ENCODE measurements around the gene NMT2. TPM values are rescaled to one million over a fixed set of nuclear protein-coding genes. Genes with fewer than 3 reads are reported as not detected.

The NMT2 gene
- polyA plus RNA-seq, 1 donor from 2014 or later: 24.6 TPM

- Histone ChIP-seq H3K9me3 (ENCODE audit: low read length) (no peaks in the 10 kb centered on the region), H3K9ac (ENCODE audit: low read length) (no peak overlapping the region), H3F3A (ENCODE audit: insufficient read depth, low read length, poor library complexity, severe bottlenecking) (no peaks in the 10 kb centered on the region), H3K27me3 (ENCODE audit: insufficient read depth, low read depth, low read length) (no peaks in the 10 kb centered on the region), H3K9me2 (ENCODE audit: insufficient read depth, low read length) (no peaks in the 10 kb centered on the region), H3K36me3 (ENCODE audit: insufficient read depth, low read length) (no peaks in the 10 kb centered on the region), H2AFZ (ENCODE audit: low read depth, low read length) (no peak overlapping the region), H3K27ac (ENCODE audit: low read length) (no peak overlapping the region), H3K79me2 (replicated peaks; ENCODE audit: insufficient read depth, low read length) (no peaks in the 10 kb centered on the region), H3K4me2 (ENCODE audit: low read length) (no peak overlapping the region), H3K4me3 (ENCODE audit: low read length) (no peak overlapping the region), H4K20me1 (ENCODE audit: insufficient read depth) (no peaks in the 10 kb centered on the region)
- TF ChIP-seq SMC3 (conservative IDR thresholded peaks at IDR 0.05; ENCODE audit: poor library complexity): no peak
- TF ChIP-seq MXI1 (conservative IDR thresholded peaks at IDR 0.05; ENCODE audit: poor library complexity, severe bottlenecking): no peak
- TF ChIP-seq POLR2AphosphoS5 (IDR thresholded peaks at IDR 0.05): no peak
- TF ChIP-seq EP300 (conservative IDR thresholded peaks at IDR 0.05; ENCODE audit: poor library complexity, severe bottlenecking): no peak
- no peak for TF ChIP-seq RAD21 (conservative IDR thresholded peaks at IDR 0.05)
- no peak for TF ChIP-seq TAF1 (IDR thresholded peaks at IDR 0.05; ENCODE audit: low read depth)
- TF ChIP-seq REST (IDR thresholded peaks at IDR 0.05; ENCODE audit: borderline replicate concordance): no peak
- TF ChIP-seq EZH2 (IDR thresholded peaks at IDR 0.05; ENCODE audit: borderline replicate concordance, insufficient read depth, low read length, poor library complexity, severe bottlenecking): no peak
- TF ChIP-seq, protein P1, sequence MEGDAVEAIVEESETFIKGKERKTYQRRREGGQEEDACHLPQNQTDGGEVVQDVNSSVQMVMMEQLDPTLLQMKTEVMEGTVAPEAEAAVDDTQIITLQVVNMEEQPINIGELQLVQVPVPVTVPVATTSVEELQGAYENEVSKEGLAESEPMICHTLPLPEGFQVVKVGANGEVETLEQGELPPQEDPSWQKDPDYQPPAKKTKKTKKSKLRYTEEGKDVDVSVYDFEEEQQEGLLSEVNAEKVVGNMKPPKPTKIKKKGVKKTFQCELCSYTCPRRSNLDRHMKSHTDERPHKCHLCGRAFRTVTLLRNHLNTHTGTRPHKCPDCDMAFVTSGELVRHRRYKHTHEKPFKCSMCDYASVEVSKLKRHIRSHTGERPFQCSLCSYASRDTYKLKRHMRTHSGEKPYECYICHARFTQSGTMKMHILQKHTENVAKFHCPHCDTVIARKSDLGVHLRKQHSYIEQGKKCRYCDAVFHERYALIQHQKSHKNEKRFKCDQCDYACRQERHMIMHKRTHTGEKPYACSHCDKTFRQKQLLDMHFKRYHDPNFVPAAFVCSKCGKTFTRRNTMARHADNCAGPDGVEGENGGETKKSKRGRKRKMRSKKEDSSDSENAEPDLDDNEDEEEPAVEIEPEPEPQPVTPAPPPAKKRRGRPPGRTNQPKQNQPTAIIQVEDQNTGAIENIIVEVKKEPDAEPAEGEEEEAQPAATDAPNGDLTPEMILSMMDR (IDR thresholded peaks at IDR 0.05; ENCODE audit: poor library complexity, severe bottlenecking): no peak
These were observed 3.9 kb upstream of the NMT2 start for GRCh38 chr10:15172306-15172840.

- Histone ChIP-seq H3K27ac (ENCODE audit: low read length) (no peak overlapping the region), H3K9me2 (ENCODE audit: insufficient read depth, low read length) (no peaks in the 10 kb centered on the region), H3K9ac (ENCODE audit: low read length) (no peak overlapping the region), H3K9me3 (ENCODE audit: low read length) (no peaks in the 10 kb centered on the region), H4K20me1 (ENCODE audit: insufficient read depth) (no peaks in the 10 kb centered on the region), H3K4me3 (ENCODE audit: low read length) (no peak overlapping the region), H2AFZ (ENCODE audit: low read depth, low read length) (no peak overlapping the region), H3F3A (ENCODE audit: insufficient read depth, low read length, poor library complexity, severe bottlenecking) (no peaks in the 10 kb centered on the region), H3K79me2 (replicated peaks; ENCODE audit: insufficient read depth, low read length) (peaks cover 8% of the 10 kb centered on the region), H3K4me2 (ENCODE audit: low read length) (no peak overlapping the region), H3K27me3 (ENCODE audit: insufficient read depth, low read depth, low read length) (no peaks in the 10 kb centered on the region), H3K36me3 (ENCODE audit: insufficient read depth, low read length) (no peaks in the 10 kb centered on the region)
- TF ChIP-seq SMC3 (conservative IDR thresholded peaks at IDR 0.05; ENCODE audit: poor library complexity): no peak
- TF ChIP-seq TAF1 (IDR thresholded peaks at IDR 0.05; ENCODE audit: low read depth): no peak
- TF ChIP-seq RAD21 (conservative IDR thresholded peaks at IDR 0.05): no peak
- TF ChIP-seq REST (IDR thresholded peaks at IDR 0.05; ENCODE audit: borderline replicate concordance): no peak
- TF ChIP-seq, protein P1 (IDR thresholded peaks at IDR 0.05; ENCODE audit: poor library complexity, severe bottlenecking): no peak
- no peak for TF ChIP-seq EZH2 (IDR thresholded peaks at IDR 0.05; ENCODE audit: borderline replicate concordance, insufficient read depth, low read length, poor library complexity, severe bottlenecking)
- TF ChIP-seq POLR2AphosphoS5 (IDR thresholded peaks at IDR 0.05): no peak
- no peak for TF ChIP-seq MXI1 (conservative IDR thresholded peaks at IDR 0.05; ENCODE audit: poor library complexity, severe bottlenecking)
- TF ChIP-seq EP300 (conservative IDR thresholded peaks at IDR 0.05; ENCODE audit: poor library complexity, severe bottlenecking): no peak
These were observed 1.3 kb upstream of the NMT2 start for GRCh38 chr10:15169555-15170401.
